GM21390 (cell line): ENCODE data around the gene GPHN.
A peak's percentile ranks its signal among the peaks of the same experiment; 100 is the strongest.

Experiments
- ATAC-seq: cut with Tn5 transposase; IDR thresholded peaks from one replicate; pipeline ENCODE4 v1.9.1; 2021; ENCODE audit not compliant: unreplicated experiment

The GPHN gene

GRCh38 chr14:66596241-66596985 is 88.5 kb downstream of the GPHN start:
- ATAC-seq: no peak

- no peak for ATAC-seq
These were observed 92.5 kb downstream of the GPHN start for GRCh38 chr14:66600416-66600815.

DNA sequence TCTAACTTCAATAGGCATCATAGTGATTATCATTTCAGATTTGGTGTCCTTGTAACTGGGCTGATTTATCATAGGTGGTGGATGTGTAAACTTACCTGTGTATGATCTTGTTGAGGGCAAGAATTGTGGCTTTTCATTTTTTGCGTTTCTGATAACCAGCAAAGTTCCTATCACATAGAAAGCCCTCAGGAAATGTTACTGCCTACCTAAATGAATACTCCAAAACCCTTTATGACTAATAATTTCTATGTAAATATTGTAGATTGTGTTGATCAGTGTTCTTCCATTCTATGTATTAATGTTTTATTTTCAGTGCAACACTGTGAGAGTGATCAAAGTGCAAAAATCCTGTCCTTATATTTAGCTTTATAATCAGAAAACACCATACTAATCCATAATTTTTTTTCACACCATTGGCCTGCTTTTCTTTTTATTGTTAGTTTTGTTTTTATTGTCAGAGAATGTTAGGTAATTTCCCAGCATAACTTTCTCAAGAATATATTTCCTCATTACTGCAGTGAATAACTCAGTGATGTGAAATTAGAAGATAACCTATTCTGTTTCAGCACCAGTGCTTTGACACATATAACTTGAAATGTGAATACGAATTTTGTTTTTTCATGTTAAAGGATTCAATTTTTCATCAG is 94.1 kb downstream of the GPHN start:
- no peak for ATAC-seq

DNA sequence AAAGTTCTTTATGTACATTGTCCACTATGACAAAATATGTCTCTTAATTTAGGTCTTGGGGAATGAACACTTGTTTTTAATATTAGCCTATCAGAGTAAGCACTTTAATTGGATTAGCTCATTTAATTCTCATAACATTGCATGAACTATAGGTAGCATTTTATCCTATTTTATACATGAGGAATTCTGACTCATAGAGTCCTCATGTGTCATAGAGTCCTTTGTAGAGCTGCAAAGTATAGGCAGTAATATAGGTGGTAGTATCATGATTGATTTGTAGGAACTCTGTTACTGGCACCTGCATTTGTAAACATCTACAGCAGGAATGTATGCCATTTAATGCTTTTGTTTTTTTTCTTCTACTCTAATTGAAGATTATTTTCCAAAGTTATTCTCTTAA is 96.0 kb downstream of the GPHN start:
- no peak for ATAC-seq

DNA sequence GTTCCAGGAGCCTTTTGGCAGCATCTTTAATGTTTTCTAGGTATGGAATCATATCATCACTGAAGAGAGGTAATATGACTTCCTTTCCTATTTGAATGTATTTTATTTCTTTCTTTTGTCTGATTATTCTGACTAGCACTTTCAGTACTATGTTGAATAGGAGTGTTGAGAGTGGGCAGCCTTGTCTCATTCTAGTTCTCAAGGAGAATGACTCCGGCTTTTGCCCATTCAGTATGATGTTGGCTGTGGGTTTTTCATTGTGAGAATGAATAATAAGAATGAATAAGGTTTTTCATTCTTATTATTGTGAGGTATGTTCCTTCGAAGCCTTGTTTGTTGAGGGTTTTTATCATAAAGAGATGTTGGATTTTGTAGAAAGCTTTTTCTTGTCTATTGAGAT is 98.9 kb downstream of the GPHN start:
- no peak for ATAC-seq

DNA sequence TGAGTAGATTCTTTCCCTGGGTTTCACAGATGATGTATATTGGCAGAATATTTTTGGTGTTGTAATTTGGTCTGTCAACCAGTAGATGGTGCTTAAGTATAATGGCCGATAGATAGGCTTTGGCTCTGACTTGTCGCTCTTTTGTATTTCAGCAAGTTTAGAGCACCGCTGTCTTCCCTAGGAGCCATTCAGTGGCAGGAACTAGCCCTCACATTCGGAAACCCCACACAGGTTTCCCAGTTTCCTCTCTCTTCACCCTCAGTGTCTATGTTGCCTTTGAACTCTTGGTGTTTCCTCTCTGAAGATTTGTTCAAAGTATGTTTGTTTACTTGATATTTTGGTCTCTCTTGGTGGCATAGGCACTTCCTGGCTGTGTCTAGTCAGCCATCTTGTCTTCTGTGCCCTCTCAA is 102.2 kb downstream of the GPHN start:
- no peak for ATAC-seq

GRCh38 chr14:66613344-66613743 is 105.4 kb downstream of the GPHN start:
- ATAC-seq: no peak

- ATAC-seq: no peak
These were observed 112.0 kb downstream of the GPHN start for GRCh38 chr14:66619952-66620351.

DNA sequence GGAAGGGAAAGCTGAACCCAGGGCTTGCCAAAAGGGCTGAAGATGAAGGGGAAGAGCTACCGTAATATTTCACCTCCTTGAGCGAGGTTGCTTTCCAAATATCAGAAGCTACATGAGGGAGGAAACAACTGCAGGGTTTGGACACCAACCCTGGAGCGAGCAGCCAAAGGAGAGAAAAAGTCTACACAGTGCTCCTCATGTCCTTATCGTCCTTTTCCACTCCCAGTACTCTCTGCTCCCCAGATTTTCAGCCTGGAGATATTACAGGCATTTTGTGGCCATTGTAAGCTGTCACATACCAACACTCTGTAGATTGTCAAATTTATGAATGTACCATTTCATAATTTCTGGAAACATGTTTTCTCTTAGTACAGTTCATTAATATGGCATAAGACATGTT is 115.9 kb downstream of the GPHN start:
- no peak for ATAC-seq

DNA sequence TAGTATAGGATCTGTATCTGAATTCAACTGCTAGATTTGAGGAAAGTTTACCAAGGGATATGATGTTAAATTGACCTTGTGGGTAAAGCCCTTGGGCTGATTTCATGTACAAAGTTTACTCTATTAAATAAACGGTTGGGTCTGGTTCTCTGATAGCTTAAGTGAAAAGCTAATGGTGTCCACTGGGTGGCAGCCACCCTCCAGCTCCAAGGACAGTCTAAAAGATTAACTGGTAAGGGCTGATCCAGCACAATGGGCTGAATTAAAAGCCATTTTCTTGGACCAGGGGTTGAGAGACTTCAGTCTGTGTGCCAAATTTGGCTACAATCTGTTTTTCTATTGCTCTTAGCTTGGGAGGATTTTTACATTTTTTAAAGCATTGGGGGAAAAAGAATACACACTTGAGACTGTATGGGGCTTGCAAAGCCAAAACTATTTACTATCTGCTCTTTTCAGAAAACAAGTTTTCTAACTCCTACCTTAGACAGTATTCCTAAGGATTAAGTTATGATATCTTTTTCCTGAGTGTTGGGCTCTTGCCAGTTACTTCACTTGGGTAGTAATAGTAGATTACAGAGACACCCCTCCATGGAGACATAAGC is 116.5 kb downstream of the GPHN start:
- ATAC-seq: no peak

DNA sequence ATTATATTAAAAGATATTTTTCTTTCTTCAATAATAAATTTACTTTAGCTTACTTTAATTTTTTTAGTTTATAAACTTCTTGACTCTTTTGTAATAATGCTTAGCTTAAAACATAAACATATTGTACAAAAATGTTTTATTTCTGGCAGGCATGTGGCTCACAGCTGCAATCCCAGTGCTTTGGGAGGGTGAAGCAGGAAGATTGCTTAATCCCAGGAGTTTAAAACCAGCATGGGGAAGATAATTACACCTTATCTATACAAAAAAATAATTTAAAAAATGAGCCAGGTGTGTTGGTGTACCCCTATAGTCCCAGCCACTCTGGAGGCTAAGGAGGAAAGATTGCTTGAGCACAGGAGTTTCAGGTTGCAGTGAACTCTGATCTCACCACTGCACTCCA is 120.7 kb downstream of the GPHN start:
- no peak for ATAC-seq

DNA sequence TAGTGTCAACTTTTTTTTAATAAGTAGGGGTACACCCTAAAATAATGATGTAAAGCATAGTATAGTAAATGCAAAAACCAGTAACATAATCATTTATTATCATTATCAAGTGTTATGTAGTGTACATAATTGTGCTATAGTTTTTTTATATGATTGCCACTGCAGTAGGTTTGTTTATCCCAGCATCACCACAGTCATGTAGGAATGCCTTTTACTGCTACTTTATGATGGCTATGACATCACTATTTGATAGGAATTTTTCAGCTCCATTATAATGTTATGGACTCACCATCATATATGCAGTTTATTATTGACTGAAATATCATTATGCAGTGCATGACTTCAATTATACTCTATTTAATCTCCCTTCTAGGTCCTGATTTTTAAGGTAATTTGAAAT is 121.6 kb downstream of the GPHN start:
- ATAC-seq: no peak

GRCh38 chr14:66634876-66635275 is 126.9 kb downstream of the GPHN start:
- ATAC-seq: no peak

DNA sequence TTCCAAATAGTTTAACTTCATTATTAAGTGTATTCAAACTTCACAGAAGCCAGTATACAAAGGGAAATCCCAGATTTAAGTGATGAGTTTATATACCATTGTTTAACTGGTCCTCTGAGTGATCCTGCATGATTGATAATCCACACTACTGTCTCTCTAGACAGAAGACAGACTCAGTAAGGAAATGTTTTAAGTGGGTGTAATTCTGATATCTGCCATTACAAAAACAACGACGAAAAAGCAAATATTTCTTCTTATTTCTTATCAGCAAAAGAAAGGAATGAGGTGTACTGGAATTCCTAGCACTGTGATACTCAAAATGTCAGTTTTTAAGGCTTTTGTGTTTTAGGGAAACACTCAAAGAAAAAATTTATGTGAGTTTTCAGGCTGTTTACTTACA is 127.5 kb downstream of the GPHN start:
- no peak for ATAC-seq

- ATAC-seq: no peak
These were observed 128.3 kb downstream of the GPHN start for GRCh38 chr14:66636240-66636639.

GRCh38 chr14:66638689-66639088 is 130.7 kb downstream of the GPHN start:
- ATAC-seq: no peak

- ATAC-seq: no peak
These were observed 134.1 kb downstream of the GPHN start for GRCh38 chr14:66641861-66642635.

DNA sequence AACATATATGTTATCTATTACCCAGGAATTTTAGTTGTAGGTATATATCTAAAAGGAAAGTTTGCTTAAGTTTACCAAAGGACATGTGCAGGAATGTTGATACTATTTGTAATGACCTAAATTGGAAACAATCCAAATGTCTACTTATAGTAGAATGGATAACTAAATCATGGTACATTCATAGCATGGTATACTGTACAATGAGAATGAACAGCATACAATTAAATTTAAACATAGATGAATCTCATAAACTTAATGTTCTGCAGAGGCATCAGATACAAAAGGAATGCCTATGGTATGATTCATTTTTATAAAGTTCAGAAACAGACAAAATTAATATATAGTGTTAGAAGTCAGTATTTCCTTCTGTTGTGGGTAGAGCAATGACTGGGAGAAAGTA is 135.4 kb downstream of the GPHN start:
- ATAC-seq: no peak

DNA sequence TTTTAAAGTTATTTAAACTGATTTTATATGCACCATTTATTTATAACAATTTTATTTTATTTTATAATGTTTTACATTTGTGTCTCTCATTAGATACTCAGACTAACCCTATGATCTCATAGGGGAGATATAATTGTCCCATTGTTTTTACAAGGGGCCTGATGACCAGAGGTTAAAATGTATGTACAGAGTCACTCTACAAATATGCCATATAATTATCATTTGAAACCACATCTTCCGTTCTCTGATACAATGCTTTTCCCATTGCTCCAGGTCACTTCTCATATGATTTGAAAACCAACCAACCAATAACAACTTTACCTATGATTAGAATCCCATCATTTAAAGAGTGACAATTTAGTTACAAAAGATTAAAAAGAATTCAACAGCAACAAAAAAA is 137.8 kb downstream of the GPHN start:
- no peak for ATAC-seq

GRCh38 chr14:66649498-66649897 is 141.6 kb downstream of the GPHN start:
- peak; percentile 62 for ATAC-seq

DNA sequence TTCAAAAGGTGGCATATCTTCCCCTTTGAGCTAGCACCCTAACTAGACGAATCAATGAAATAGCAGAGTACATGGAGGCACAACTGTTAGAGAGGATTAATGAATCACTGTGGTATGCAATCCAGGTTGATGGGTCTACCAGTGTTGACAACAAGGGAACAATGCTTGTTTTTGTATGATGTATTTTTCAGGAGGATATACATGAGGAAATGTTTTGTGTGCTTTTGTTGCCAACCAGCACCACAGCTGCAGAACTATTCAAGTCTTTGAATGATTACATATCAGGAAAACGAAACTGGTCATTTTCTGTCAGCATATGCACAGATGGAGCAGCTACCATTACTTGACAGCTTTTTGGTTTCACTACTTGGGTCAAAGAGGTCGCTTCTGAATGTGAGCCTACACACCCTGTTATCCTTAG is 142.6 kb downstream of the GPHN start:
- peak; percentile 48 for ATAC-seq
